ENCODE measurements around the gene KCNQ1.

The KCNQ1 gene

DNA sequence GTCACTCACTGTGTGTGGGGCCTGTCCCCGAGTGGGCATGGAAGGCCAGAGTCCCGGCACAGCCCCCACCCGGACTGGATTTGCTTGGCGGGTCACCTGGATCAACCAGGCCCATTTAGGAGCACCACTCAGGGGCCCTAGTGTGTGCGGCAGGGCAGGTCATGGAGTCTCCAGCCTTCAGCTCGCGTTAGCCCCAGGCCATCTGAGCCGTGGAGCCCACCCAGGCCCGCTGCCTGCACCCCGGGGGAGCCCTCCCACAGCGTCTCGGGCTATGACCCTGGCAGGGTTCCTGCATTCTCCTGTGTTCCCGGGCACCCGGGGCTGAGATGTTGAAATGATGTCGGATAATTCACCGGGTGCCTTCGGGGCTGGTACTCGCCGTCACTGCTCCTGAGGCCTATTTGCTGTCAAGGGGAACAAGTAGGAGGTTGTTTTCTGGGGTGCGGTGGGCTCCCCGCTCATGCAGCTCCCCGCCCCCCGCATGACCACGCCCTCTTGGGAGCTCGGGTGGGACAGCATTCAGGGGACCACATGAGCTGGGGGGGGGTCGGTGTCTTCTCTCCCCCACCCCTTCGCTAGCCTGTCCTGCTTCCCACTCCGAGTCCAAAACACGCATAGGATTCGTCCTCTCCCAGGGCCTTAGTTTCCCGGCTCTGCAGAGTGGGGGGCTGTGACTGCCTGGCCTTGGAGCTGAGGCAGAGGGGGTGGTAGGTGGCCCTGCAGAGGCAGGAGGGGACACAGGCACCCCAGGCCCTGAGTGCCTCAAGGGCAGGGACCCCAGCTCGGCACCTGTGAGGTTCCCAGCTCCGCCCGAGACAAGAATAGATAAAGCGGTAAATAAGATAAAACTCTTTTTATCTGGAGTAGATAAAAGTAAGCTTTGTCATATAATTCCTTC is 77.2 kb downstream of the KCNQ1 start:
- DNase-seq (ENCODE audit: low spot score) (no peak), FAIRE-seq (no peak)

DNA sequence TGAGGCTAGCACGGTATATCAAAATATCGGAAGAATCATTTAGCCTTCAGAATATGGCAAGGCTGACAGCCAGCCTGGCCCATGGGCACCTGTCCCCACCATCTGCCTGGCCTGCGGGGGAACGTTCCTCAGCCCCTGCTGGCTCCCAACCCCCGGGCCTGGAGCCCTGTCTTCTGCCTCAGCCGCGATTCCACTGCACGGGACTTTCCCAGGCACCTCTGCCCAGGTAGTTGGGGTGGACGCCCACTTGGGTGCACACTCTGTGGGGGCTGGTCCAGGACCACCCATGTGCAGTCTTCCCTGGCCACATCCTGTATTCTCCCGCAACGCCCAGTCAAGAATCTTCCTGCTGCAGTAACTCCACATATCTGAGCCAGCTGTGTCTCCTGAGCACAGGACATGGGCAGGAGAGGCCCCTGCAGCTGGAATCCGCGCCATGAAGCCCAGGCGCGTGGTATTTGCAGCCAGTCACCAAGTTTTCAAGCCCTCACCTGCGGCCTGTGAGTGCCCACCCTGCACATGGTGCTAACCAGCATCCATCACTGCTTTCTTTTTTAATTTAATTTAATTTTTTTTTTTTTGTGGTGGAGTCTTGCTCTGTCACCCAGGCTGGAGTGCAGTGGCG is 77.9 kb downstream of the KCNQ1 start:
- FAIRE-seq (no peak), DNase-seq (ENCODE audit: low spot score) (no peak)

DNA sequence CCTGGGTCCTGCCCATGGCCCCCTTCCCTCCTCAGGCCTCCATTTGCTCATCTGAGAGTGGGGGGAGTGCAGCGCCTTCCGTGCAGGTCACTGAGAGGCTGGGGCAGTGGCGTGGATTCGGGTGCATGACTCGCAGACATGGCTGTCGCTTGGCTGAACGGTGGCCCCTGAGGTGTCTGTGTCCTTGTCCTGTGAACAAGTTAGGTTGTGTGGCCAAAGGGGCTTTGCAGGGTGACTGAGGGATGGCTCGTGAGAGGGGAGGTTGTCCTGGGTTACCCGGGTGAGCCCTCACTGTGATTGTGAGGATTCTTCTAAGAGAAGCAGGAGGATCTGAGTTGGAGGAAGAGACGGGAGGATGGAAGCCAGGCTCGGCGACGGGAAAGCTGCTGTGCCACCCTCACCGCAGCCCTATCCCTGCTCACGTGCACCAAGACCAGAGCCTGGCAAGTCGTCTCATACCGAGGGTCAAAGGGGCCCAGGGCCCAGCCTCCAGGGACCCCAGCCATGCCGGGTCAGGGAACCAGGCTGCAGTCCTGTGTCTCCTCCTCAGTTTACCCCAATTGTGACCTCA is 79.1 kb downstream of the KCNQ1 start:
- FAIRE-seq, result no peak
- DNase-seq (ENCODE audit: low spot score), result no peak

DNA sequence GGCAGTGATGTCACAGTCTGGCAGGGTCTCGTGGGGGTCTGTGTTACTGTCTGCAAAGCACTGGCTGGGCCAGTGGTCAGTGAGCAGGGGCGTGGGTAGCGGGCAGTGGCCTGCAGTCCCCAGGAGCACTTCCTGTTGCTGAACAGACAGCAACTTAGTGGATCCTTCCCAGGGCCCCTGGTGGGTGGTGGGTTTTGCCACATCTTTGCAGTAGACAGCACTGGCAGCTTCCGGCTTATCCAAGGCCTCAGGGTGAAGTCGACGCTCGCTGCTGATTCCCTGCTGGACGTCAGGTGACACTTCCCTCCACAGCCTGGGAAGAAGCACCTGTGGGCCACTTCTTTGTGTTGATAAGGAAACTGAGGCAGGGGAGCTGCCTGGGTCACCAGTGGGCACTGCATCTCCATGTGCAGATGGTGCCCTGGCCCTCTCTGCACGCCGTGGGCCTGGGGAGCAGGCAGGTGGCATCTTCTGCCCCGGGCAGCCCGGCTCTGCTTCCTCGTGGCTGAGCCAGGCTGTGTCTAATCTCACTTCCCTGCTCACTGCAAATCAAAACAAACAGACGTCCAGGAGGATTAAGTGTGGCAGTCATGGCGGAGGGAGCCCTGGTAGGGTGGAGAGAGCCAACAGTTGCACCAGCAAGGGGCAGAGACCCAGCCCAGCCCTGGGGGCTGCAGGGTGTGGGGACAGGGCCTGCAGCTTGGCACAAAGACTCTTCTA is 79.8 kb downstream of the KCNQ1 start:
- FAIRE-seq (no peak), DNase-seq (ENCODE audit: low spot score) (no peak)

DNA sequence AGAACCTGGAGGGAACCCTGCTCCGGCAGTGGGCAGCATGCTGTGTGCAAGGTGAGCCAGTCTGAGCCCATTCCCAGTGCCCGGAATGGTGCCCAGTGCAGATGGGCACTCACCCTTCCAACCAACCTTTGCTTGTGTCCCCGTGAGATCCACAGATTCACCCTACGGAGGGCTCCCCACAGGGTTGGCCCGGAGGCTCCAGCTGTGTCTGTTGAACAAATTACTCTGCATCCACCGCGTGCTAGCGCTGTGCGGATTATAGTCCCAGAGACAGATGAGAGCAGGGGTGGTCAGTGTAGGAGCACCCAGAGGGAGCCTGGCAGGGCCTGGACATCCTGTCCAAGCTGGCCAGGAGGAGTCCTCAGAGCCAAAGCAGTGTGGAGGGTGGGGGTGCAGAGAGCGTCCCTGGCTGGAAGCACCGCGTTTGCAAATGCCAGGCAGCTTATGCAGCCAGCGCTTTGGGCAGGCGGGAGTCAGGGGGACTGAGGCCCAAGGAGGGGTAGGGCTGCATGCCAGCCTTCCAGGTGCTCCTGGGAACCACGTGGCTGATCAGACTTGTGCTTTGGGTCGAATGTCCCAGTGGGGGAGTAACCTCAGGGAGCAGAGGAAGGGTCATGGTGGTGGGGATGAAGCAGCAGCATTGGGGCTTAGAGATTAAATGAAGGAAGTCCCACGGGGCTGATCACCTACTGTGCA is 80.5 kb downstream of the KCNQ1 start:
- no peak for DNase-seq (ENCODE audit: low spot score)
- no peak for FAIRE-seq

DNA sequence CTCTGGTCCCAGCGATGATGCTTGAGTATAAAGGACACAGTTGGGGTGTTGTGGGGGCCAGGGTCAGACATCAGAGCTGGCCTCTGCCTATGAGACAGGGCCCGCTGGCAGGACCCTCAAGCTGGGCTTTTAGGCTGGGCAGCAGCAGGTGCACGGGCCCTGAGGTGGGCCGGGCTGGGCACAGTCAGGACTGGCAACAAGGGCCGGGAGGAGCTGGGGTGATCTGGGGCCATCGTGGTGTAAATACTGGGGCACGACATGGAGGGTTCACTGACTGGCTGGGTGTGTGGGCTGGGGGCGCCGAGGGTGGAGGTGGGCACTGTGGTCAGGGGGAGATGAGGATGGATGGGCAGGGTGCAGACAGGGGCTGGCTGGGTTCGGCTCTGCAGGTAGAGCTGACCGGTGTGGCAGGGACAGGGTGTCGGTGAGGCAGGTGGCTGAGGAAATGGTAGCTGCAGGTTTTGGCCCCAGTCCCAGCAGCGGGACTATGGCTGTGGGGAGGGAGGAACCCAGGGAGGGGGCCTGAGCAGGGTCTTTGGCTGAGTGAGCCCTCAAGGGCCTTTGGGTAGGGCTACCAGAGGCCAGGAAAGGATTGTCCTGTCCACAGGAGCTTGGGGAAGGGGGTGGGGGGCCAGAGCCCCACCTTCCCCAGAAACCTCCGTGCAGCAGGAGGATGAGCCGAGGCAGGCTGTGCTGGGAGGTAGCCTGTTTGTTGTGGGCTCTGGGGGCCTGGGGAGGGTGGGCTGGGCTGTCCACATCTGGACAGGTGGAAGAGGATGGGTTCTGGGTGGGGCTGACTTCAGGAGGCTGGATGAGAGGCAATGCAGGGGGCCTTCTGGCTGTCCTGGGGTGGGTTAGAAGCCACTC is 81.4 kb downstream of the KCNQ1 start:
- FAIRE-seq (no peak), DNase-seq (ENCODE audit: low spot score) (no peak)

DNA sequence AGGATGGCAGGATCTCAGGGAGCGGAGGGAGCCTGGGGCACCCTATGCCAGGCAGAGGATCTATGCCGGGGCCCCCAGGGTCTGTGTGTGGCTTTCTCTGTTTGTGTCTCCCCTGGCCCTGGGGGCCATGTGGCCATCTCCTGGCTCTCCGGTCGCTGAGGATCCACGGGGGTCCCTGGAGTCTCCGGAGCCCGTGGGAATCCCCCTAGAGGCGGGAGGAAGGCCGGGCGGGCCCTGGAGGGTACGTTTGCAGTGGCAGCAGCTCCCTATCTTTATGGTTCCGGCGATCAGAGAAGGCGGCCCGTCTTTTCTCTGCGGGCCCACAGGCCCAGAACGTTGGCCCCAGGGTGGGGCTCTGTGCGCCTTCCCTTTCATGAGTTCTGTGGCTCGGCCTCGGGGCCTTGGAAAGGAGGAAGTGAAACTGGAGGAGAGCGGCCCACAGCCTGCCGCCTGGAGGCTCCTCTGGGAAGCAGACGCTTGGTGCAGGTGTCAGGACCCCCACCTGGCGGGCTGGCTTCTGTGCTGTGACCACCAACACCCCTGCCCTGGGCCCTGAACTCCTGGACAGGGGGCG is 82.1 kb downstream of the KCNQ1 start:
- FAIRE-seq (no peak), DNase-seq (ENCODE audit: low spot score) (no peak)

DNA sequence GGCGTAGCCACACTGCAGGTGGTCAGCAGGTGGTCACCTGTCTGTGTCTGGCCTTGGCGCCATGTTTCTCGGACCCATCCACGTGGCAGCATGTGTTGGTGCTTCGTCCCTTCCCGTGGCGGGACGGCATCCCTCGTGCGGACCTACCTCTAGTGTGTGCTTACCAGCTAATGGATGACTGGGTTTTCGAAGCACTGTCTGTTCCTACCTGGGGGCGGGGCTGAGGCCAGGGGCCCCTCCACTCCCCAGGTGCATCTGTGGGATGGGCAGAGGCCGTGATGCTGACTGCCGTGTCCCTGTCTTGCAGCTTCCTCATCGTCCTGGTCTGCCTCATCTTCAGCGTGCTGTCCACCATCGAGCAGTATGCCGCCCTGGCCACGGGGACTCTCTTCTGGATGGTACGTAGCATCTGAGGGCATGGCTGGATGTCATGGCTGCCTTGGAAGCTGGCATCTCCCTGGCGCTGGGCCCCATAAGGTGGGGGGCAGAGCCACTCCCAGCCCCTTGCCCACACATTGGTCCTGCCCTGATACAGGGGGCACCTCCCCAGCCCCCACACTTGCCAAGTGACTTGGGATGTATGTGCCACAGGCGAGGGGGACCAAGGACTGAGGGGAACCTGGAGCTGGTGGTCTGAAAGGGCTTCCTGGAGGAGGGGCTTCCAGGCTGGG is 82.9 kb downstream of the KCNQ1 start:
- no peak for DNase-seq (ENCODE audit: low spot score)
- no peak for FAIRE-seq

DNA sequence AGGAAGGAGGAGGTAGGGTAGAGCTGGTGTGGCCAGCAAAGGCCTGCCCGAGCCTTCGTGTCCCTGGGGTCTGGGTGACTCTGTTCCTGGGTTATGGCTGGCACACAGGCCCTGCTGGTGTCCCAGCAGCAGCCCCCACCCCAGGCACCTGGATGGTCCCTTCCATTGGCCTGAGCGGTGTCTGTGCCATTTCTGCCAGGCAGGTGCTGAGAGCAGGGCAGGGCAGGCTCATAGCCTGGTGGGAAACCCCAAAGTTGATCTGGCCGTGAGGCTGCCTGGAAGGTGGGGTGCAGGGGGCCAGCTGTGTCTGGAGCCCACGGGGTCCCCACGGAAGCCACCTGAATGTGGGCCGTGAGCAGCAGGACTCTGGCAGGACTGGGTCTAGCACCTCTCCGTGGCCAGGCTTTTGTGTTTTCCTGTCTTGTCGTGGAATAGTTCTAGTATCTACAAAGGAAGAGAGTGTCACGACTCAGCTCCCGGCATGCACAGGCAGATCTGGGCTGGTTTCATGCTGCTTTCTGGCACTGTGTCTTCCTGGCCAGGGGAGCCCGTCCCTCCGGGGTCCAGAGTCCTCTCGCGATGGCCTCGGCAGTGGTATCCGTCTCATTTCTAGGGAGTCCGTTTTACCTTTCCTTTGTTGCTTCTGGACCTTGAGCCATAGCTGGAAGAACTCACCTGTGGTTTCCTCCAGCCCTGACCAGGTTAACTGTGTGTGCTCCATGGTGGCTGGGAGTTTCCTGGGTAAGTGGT is 83.7 kb downstream of the KCNQ1 start:
- FAIRE-seq (no peak), DNase-seq (ENCODE audit: low spot score) (no peak)

DNA sequence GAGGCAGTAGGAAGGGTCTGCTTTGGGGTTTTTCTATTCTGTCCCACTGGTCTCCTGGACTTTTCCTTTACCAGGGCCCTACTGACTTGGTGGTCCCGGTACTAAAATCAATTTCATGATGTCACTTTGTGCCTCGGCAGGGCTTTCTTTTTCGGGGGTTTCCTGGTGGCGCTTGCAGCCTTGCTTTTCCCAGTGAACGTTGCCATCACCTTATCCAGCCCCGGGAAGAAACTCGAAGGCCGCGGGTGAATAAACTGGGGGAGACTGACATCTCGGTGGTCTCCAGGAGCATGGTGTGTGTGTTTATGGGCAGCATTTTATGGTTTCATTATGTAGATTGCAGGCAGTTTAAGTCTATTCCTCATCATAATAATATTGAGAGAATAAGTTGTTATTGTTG is 84.4 kb downstream of the KCNQ1 start:
- FAIRE-seq (no peak), DNase-seq (ENCODE audit: low spot score) (no peak)

DNA sequence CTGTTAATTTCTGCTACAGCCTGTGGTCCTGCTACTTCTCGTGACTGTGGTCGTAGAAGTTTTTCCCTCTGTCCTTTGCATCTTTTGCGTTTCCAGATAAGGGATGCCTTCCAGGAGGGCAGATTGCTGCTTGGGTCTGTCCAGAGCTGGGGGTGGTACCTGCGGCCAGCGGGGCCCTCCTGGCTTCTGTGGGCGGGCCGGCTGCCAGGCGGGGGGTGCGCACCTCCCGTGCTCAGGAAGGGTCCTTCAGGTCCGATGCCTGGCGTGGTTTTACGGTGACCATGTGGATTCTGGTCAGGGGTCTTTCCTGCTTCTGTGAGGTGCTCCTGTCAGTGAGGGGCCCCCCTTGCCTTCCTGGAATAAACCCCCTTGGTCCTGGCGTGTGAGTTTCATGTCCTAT is 84.8 kb downstream of the KCNQ1 start:
- no peak for FAIRE-seq
- no peak for DNase-seq (ENCODE audit: low spot score)

DNA sequence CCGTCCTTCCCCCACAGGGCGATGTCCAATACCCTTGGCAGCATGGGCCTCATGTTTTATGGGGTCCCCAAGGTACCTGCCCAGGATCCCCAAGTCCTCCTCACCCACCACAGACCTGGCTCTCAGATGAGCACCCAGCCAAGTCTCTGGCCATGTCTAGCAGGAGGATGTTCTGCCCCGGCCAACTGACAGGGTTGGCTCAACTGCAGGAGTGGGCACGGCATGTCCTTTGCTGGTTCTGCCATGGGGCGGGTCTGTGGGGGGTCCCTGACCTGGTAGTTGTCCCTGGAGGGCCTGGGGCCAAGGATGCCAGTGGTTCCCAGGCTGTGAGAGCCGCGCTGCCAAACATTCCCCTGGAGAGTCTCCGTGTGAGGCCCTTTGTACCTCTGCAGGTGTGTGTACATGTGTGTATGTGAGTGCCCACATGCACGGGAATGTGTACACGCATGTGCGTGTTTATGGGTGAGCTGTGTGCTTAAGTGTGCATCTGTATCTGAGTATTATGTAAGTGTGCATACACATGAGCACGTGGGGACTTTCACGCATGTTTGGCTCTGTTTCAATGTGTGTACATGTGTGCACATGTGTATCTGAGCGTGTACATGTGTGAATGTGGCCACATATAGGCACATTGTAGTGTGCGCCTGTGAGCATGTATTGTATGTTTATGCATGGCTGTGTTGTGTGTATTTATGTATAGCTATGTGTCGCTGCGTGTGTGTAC is 85.5 kb downstream of the KCNQ1 start:
- FAIRE-seq, result peak; percentile 69
- DNase-seq (ENCODE audit: low spot score), result no peak

DNA sequence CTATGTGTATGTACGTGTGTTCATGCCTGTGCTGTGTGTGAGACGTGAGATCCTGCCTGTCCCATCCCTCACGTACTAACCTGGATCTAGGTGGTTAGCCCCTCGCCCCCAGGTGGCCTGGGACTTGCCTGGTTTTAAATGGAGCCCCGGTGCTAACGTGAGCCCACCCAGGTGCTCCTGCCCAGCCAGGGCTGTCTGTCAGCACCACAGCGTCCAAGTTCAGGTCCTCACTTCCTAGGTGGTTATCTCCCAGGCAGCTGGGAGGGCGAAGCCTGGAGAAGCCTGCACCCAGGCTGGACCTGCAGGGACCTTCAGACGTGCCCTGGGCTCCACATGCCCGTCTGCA is 86.0 kb downstream of the KCNQ1 start:
- FAIRE-seq (no peak), DNase-seq (ENCODE audit: low spot score) (no peak)

DNA sequence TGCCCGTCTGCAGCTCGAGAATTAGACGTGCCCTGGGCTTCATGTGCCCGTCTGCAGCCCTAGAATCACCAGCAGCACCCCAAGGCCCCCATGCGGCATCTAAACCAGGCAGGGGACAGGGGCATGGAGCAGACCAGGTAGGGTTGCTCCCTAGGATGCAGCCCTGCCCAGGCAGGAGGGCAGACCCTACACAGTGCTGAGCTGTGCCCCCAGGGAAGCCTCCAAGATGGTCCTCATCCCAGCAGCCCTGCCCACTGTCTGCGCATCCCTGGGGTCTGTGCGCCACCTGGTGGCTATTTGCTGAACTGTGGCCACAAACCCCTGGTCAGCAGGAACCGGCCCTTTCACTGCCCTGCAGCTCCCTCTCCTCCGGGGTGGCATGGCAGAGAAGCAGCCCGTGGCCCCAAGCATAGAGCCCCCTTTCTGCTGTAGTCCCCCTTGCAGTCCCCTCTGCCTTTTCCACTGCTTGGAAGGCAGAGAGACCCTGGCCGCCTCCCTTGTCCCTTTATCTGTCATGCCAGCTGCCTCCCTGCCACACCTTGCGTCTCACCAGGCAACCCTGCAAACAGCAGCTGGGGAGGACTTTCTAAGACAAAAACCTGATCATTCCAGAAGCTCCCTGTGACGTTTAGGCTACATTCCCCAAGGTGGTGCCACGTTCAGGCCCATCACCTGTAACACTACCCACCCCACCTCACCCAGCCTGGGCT is 86.6 kb downstream of the KCNQ1 start:
- FAIRE-seq, result no peak
- peak; percentile 59 for DNase-seq (ENCODE audit: low spot score)

DNA sequence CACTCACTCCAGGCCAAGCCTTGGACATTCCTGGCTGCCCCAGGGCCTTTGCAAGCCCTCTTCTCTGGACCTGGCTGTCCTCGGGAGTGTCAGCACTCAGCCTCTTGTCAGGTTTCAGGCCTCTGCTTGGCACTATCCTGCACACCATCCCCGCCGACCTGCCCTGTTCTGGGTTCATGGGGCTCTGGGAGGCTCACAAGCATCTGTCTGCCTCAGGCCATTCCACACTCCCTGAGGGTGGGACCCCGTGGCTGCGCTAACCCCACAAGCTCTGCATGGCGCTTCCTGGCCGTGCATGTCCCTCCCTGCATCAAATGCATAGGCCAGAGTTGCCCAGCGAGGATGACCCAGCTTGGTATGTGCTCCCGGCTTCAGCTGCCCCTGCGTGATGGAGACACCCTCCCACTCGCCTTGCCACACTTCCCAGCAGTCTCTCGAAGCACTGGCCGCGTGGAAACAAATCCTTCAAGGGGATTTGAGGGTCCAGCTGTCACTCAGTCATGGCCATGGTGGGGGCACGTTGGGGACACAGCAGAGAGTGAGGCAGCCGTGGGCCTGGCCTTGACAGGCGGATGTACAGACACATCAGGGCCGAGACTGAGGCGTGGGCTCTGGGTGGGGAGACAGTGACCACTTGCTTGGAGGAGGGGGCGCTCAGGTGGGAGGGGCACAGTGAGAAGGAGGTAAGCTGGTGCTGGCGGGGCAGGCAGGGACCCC is 87.3 kb downstream of the KCNQ1 start:
- no peak for DNase-seq (ENCODE audit: low spot score)
- no peak for FAIRE-seq

DNA sequence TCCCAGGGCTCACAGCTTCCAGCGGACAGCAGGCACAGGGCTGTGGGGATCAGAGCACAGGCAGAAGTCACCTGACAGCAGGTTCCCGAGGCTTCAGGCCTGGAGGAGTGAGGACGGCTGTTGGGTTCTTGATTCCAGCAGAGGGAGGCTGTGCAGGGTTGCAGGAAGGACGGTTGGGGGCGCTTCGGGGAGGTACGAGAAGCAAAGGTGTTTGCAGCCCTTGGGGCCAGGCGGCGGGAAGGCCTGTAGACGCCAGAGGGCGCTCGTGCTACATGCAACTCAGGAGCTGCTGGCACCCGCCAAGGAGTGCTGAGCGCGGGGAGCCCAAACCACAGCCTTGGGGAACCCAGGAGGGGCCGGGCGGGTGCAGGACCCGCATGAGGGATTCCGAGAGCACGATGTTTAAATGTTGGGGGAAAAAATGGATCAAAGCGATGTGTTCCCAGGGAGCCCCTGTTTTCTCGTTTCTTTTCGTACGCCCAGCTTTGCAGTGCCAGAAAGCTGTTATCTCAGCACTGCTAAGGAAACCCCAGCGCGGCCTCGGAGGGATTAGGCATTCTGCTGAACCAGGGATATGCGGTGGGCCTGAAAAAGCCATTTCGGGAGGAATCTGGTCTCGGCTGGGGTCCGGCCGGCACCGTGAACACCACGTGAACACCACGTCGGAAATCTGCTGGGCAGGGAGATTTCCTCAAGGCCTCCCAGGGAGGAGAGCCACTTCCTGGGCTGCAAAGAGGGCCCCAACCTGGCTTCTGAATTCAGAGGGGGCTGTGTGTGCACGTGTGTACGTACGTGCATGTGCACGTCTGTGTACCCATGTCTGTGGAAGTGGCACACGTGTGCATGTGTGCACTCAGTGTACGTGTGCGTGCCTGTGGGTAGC is 88.1 kb downstream of the KCNQ1 start:
- DNase-seq (ENCODE audit: low spot score) (peak; percentile 83), FAIRE-seq (peak; percentile 90)
